ENCODE measurements around the gene RAC3.

Gene RAC3

DNA sequence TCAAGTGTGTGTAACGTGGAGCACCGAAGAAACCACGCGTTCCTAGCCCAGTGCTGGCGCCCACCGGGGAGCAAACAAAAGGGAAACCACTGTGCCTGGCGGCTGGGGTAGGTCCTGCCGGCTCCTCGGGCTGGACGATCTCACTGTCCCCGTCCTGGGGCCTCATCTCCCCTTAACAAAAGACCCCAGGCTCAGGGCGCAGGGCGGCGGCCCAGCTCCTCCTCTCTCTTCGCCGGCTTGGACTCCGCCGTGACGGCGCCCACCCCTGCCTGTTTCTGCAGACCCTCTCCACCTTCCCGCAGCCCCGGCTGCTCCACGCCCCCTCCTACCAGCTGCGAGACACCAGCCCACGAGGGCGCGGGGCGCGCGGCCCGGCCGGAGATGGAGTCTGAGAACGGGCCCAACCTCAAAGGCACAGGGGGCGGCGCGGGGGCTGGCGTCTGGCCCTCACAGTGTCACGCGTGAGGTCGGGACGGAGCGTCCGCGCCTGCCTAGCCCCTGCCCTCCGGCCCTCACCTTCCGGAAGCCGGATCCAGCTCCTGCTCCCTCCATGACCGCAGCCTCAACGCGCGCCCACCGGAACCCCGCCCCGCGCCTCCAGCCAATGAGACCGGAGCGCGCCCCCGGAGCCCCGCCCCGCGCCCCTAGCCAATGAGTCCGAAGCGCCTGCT lies 9.0 kb upstream of the RAC3 start, which contains the start of gene CENPX:
TSS of gene CENPX (minus strand) at position 569 of the 671 bp plus-strand sequence. CDS start at position 552, 17 bp downstream.
- Histone ChIP-seq H3K27me3 (ENCODE audit: control insufficient read depth, insufficient read depth, low read length) (no peaks in the 10 kb centered on the region), H3K9me3 (replicated peaks; ENCODE audit: low read length) (no peaks in the 10 kb centered on the region), H3K9ac (ENCODE audit: low read depth, low read length) (peak within 1 kb of the TSS; percentile 87), H3K36me3 (ENCODE audit: insufficient read depth, low read length) (peaks cover 8% of the 10 kb centered on the region), H3K4me3 (ENCODE audit: low read length) (peak within 1 kb of the TSS; percentile 96), H3K4me2 (ENCODE audit: low read length) (peak within 1 kb of the TSS; percentile 100), H3K4me1 (ENCODE audit: control insufficient read depth, insufficient read depth, low read length) (peaks cover 25% of the 10 kb centered on the region)

DNA sequence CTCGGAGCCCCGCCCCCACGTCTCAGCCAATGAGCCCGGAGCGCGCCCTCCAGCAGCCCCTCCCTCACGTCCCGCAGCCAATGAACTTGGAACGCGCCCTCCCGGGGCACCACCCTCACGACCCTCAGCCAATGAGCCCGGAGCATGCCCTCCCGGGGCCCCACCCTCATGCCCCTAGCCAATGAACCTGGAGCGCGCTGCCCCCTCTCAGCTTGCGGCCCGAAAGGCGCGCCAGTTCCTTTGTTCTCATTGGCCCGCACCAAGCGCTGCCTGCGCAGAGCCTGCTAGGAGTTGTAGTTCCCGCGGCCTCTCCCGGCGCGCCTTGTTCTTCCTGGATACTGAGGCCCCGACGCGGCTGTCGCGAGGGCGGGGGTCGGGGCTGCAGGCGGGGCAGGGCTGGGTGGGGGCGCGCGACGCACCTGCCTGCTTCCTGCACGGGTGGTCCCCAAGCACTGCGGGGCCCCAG lies 8.5 kb upstream of the RAC3 start, which contains the start of gene LRRC45:
TSS of gene LRRC45 (plus strand) at position 325 of the 466 bp plus-strand sequence. CDS start 339 bp downstream, outside the sequence.
- H3K4me2 ChIP-seq (ENCODE audit: low read length), result peak within 1 kb of the TSS; percentile 100
- H3K4me1 ChIP-seq (ENCODE audit: control insufficient read depth, insufficient read depth, low read length), result peaks cover 25% of the 10 kb centered on the region
- peak within 1 kb of the TSS; percentile 96 for H3K4me3 ChIP-seq (ENCODE audit: low read length)
- H3K27me3 ChIP-seq (ENCODE audit: control insufficient read depth, insufficient read depth, low read length), result no peaks in the 10 kb centered on the region
- peak within 1 kb of the TSS; percentile 87 for H3K9ac ChIP-seq (ENCODE audit: low read depth, low read length)
- H3K9me3 ChIP-seq (replicated peaks; ENCODE audit: low read length), result no peaks in the 10 kb centered on the region
- peaks cover 8% of the 10 kb centered on the region for H3K36me3 ChIP-seq (ENCODE audit: insufficient read depth, low read length)

DNA sequence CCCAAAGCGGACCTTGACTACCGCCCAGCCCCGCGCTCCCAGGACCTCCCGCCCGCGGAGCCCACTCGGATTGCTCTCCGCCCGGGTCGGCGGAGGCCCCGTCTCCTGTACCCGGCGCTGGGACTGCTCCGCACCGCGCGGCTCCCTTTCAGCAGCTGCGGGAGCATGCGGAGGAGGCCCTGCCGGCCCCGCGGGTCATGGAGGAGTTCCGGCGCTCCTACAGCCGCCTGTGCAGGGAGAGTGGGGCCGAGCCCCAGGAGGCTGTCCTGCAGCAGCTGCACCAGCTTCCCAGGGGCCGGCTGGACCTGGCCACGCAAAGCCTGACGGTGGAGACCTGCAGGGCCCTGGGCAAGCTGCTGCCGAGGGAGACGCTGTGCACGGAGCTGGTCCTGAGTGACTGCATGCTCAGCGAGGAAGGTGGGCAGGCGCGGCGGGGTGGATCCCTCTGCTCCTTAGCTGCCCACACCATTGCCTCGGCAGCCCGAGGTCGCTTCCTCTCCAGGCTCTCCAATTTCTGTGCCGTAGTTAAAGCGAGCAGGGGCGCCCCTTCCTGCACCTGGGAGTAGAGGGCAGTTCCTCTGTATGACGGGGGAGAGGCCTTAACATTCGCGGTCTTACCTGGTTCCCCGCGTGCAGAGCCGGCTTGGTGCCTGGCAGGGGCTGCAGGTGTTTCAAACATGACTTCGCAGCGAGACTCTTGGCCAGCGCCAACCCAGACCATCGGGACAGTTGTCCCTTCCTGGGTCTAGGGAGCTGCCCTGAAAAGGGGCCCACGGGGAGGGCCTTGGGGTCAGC lies 7.8 kb upstream of the RAC3 start:
- H3K4me2 ChIP-seq (ENCODE audit: low read length), result peak overlapping the region; percentile 100
- peak overlapping the region; percentile 90 for H3K4me3 ChIP-seq (ENCODE audit: low read length)
- H3K9me3 ChIP-seq (replicated peaks; ENCODE audit: low read length), result no peaks in the 10 kb centered on the region
- H3K9ac ChIP-seq (ENCODE audit: low read depth, low read length), result peak overlapping the region; percentile 77
- no peaks in the 10 kb centered on the region for H3K27me3 ChIP-seq (ENCODE audit: control insufficient read depth, insufficient read depth, low read length)
- peaks cover 6% of the 10 kb centered on the region for H3K36me3 ChIP-seq (ENCODE audit: insufficient read depth, low read length)
- H3K4me1 ChIP-seq (ENCODE audit: control insufficient read depth, insufficient read depth, low read length), result peaks cover 25% of the 10 kb centered on the region

DNA sequence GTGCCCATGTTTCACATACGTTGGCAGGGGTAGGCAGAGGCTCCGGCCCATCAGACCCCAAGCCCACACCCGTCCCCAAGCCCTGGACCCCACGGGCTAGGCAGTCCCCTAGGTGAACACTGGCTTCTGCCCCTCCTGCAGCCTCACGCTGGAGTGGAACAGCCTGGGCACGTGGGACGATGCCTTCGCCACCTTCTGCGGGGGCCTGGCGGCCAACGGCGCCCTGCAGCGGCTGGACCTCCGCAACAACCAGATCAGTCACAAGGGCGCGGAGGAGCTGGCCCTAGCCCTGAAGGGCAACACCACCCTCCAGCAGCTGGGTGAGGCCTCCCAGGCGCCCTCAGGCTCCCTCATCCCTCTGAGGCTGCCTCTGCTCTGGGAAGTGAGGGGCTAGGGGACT lies 6.6 kb upstream of the RAC3 start:
- H3K36me3 ChIP-seq (ENCODE audit: insufficient read depth, low read length), result no peaks in the 10 kb centered on the region

DNA sequence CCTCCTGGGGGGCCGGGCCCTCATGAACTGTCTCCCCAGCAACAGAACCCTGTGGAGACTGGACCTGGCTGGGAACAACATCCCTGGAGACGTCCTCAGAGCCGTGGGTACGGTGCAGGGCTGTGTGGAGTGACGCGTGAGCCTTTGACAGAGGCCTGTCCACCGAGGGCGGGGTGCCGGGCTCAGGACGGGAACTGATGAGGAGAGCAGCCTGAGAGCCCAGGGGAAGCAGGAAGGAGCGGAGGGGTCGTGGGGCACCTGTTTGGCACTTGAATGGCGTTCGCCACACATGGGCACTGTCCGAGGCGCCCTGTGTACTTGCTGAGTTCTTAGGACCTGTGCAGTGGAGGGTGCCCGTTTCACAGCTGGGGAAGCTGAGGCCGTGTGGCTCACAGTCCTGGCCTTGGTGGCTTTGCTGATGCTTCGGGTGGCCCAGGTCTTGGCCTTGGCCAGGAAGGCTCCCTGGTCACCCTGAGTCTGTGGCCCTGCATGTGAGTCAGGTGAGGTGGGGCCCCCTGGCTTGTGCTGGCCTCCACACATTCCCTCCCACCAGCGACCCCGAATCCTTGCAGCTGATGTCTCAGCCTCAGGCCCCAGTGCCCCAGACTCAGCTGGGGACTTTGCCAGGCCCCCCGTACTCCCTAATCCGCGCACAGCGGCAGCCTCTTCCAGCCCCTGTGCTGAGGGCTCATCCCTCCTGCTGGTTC lies 5.9 kb upstream of the RAC3 start:
- H3K4me1 ChIP-seq (ENCODE audit: control insufficient read depth, insufficient read depth, low read length), result peaks cover 28% of the 10 kb centered on the region
- no peaks in the 10 kb centered on the region for H3K27me3 ChIP-seq (ENCODE audit: control insufficient read depth, insufficient read depth, low read length)
- H3K4me3 ChIP-seq (ENCODE audit: low read length), result no peak overlapping the region
- no peak overlapping the region for H3K9ac ChIP-seq (ENCODE audit: low read depth, low read length)
- H3K4me2 ChIP-seq (ENCODE audit: low read length), result no peak overlapping the region
- no peaks in the 10 kb centered on the region for H3K9me3 ChIP-seq (replicated peaks; ENCODE audit: low read length)
- no peaks in the 10 kb centered on the region for H3K36me3 ChIP-seq (ENCODE audit: insufficient read depth, low read length)

More for the DNA sequence above, 6.6 kb upstream of the RAC3 start:
- Histone ChIP-seq H3K4me3 (ENCODE audit: low read length) (no peak overlapping the region), H3K27me3 (ENCODE audit: control insufficient read depth, insufficient read depth, low read length) (no peaks in the 10 kb centered on the region), H3K4me2 (ENCODE audit: low read length) (no peak overlapping the region), H3K4me1 (ENCODE audit: control insufficient read depth, insufficient read depth, low read length) (peaks cover 25% of the 10 kb centered on the region), H3K9me3 (replicated peaks; ENCODE audit: low read length) (no peaks in the 10 kb centered on the region), H3K9ac (ENCODE audit: low read depth, low read length) (no peak overlapping the region)

DNA sequence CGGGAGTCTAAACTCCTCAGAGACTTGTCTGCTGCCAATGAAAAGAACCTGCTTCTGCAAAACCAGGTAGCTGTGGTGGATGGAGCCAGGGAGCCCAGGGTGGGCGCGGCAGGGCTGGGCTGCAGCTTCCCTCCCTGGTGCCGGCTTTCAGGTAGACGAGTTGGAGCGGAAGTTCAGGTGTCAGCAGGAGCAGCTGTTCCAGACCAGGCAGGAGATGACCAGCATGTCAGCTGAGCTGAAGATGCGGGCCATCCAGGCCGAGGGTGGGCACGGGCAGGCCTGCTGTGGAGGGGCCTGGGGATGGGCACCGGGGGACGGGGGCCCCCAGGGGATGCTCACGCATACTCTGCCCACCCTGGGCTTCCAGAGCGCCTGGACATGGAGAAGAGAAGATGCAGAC lies 3.2 kb upstream of the RAC3 start:
- Histone ChIP-seq H3K9me3 (replicated peaks; ENCODE audit: low read length) (no peaks in the 10 kb centered on the region), H3K36me3 (ENCODE audit: insufficient read depth, low read length) (no peaks in the 10 kb centered on the region), H3K4me1 (ENCODE audit: control insufficient read depth, insufficient read depth, low read length) (peaks cover 23% of the 10 kb centered on the region), H3K27me3 (ENCODE audit: control insufficient read depth, insufficient read depth, low read length) (no peaks in the 10 kb centered on the region), H3K4me3 (ENCODE audit: low read length) (no peak overlapping the region), H3K4me2 (ENCODE audit: low read length) (no peak overlapping the region), H3K9ac (ENCODE audit: low read depth, low read length) (no peak overlapping the region)

DNA sequence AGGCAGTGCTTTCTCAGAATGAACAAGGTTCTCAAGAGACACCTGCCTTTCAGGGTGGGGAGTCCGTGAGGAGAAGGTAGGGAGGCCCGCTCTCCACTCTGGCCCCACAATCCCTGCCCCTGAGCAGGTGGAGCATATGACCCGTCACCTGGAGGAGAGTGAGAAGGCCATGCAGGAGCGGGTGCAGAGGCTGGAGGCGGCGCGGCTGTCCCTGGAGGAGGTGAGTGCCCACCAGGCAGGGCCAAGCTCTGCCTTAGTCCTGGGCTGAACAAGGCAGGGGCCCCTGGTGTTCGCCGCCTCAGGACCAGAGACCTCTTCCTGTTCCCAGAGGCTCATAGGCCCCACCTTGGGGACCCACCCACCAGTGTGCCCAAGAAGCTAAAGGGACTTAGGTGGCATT lies 2.5 kb upstream of the RAC3 start:
- Histone ChIP-seq H3K9ac (ENCODE audit: low read depth, low read length) (no peak overlapping the region), H3K27me3 (ENCODE audit: control insufficient read depth, insufficient read depth, low read length) (no peaks in the 10 kb centered on the region), H3K4me1 (ENCODE audit: control insufficient read depth, insufficient read depth, low read length) (peaks cover 18% of the 10 kb centered on the region), H3K4me2 (ENCODE audit: low read length) (no peak overlapping the region), H3K36me3 (ENCODE audit: insufficient read depth, low read length) (no peaks in the 10 kb centered on the region), H3K9me3 (replicated peaks; ENCODE audit: low read length) (no peaks in the 10 kb centered on the region), H3K4me3 (ENCODE audit: low read length) (no peak overlapping the region)

DNA sequence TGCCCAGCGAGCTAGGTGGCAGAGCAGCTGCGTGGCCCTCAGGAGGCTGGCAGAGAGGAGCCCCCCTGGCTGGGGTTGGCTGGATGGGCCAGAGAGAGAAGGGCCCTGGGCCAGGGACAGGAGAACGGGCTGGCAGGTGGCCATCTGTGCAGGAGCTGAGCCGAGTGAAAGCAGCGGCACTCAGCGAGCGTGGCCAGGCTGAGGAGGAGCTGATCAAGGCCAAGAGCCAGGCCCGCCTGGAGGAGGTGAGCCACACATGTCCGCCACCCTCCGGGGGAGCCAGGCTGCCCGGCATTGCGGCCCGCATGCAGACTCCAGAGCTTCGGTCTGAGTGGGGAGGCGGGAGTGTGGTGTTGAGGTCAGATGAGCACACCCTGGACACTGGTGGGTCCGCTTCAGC lies 2.1 kb upstream of the RAC3 start:
- no peak overlapping the region for H3K4me3 ChIP-seq (ENCODE audit: low read length)
- no peaks in the 10 kb centered on the region for H3K36me3 ChIP-seq (ENCODE audit: insufficient read depth, low read length)
- peaks cover 14% of the 10 kb centered on the region for H3K4me1 ChIP-seq (ENCODE audit: control insufficient read depth, insufficient read depth, low read length)
- no peak overlapping the region for H3K9ac ChIP-seq (ENCODE audit: low read depth, low read length)
- H3K27me3 ChIP-seq (ENCODE audit: control insufficient read depth, insufficient read depth, low read length), result no peaks in the 10 kb centered on the region
- no peaks in the 10 kb centered on the region for H3K9me3 ChIP-seq (replicated peaks; ENCODE audit: low read length)
- no peak overlapping the region for H3K4me2 ChIP-seq (ENCODE audit: low read length)

DNA sequence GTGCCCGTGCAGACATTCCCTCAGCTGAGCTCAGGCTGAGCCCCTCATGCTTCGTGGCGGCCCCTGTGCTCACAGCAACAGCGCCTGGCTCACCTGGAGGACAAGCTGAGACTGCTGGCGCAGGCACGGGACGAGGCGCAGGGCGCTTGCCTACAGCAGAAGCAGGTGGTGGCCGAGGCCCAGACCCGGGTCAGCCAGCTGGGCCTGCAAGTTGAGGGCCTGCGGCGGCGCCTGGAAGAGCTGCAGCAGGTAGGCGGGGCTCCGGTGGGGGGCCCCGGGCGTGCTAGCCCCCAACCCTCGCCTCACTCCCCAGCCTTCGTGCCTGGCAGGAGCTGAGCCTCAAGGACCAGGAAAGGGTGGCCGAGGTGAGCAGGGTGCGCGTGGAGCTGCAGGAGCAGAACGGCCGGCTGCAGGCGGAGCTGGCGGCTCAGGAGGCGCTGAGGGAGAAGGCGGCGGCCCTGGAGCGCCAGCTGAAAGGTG lies 1.4 kb upstream of the RAC3 start:
- no peak overlapping the region for H3K4me3 ChIP-seq (ENCODE audit: low read length)
- H3K36me3 ChIP-seq (ENCODE audit: insufficient read depth, low read length), result no peaks in the 10 kb centered on the region
- peaks cover 14% of the 10 kb centered on the region for H3K4me1 ChIP-seq (ENCODE audit: control insufficient read depth, insufficient read depth, low read length)
- H3K27me3 ChIP-seq (ENCODE audit: control insufficient read depth, insufficient read depth, low read length), result no peaks in the 10 kb centered on the region
- H3K9me3 ChIP-seq (replicated peaks; ENCODE audit: low read length), result no peaks in the 10 kb centered on the region
- no peak overlapping the region for H3K9ac ChIP-seq (ENCODE audit: low read depth, low read length)
- peak overlapping the region; percentile 87 for H3K4me2 ChIP-seq (ENCODE audit: low read length)

DNA sequence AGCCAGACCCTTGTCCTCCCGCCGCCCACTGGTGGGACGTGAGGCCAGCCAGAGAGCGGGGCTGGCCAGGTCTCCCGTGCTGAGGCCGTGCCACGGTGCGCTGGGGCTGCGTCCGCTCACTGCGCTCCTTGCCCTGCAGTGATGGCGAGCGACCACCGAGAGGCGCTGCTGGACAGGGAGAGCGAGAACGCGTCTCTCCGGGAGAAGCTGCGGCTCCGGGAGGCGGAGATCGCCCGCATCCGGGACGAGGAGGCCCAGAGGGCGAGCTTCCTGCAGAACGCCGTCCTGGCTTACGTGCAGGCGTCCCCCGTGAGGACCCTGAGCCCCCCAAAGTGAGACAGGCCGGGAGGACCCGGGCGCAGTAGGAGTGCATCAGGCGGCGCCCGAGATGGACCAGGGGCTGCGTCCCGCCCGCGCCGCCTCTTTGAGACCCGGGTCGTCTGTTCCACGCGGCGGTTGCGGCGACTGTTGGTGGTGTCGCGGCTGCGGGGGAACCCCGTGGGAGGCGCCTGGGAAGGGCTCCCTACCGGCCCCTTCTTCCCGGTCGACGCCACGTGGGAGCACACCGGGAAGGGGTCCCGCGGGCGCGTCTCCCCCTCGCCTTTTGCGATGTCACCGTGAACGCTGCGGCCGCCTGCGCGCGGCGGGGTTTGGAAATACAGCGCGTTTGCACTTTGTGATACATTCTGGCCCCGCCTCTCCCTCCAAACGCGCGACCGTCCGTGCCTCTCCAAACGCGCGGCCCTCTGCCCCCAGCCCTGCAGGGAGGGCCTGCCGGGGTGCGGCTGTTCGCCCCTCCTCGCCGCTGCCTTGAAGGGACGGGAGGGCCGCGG lies 792 bp upstream of the RAC3 start:
- peak overlapping the region; percentile 30 for H3K9ac ChIP-seq (ENCODE audit: low read depth, low read length)
- H3K36me3 ChIP-seq (ENCODE audit: insufficient read depth, low read length), result no peaks in the 10 kb centered on the region
- H3K9me3 ChIP-seq (replicated peaks; ENCODE audit: low read length), result no peaks in the 10 kb centered on the region
- peak overlapping the region; percentile 66 for H3K4me3 ChIP-seq (ENCODE audit: low read length)
- H3K4me2 ChIP-seq (ENCODE audit: low read length), result peak overlapping the region; percentile 87
- no peaks in the 10 kb centered on the region for H3K27me3 ChIP-seq (ENCODE audit: control insufficient read depth, insufficient read depth, low read length)
- peaks cover 14% of the 10 kb centered on the region for H3K4me1 ChIP-seq (ENCODE audit: control insufficient read depth, insufficient read depth, low read length)

Measured in skeletal muscle satellite cell (primary cell).